H1 (cell line): ENCODE data around the gene TIAM2. TPM values are rescaled to one million over a fixed set of nuclear protein-coding genes. Genes with fewer than 3 reads are reported as not detected.

Experiments
- CTCF ChIA-PET: fragments of 300-600 bp; sonication (Branson Sonifier 250); formaldehyde crosslinking; loops from one replicate; lab custom pipeline; 2021; ENCODE audit not compliant: partially characterized antibody; lab: Charles Lee
- POLR2A ChIA-PET: fragments of 300-600 bp; sonication (Branson Sonifier 250); formaldehyde crosslinking; loops from one replicate; lab custom pipeline; 2021; ENCODE audit warnings: inconsistent platforms; ENCODE audit not compliant: partially characterized antibody; lab: Charles Lee
- DNase-seq, 2 experiments: peaks; one replicate each; pipeline versions ENCODE4 v3.0.0 to v3.0.0-alpha.2; 2010 to 2022; ENCODE audit warnings: low spot score in 2 of 2, low read depth in 1 of 2, mixed read lengths in 1 of 2
- FAIRE-seq: peaks from 2 replicates; lab custom pipeline; 2011; peaks lifted over from hg19 to GRCh38; lab: Jason Lieb, UNC
- H2AFZ ChIP-seq: 2 replicates; pipeline ENCODE4 v1.8.1; 2012; ENCODE audit warnings: low read length, inconsistent platforms
- H2AK5ac ChIP-seq: 2 replicates; pipeline ENCODE4 v1.6.1; 2013; ENCODE audit warnings: low read depth, low read length
- H2BK120ac ChIP-seq: replicated peaks from 2 replicates; pipeline ENCODE3; 2013; ENCODE audit warnings: low read depth, low read length, inconsistent platforms
- H2BK12ac ChIP-seq: 2 replicates; pipeline ENCODE4 v1.6.1; 2013; ENCODE audit warnings: low read depth, low read length
- H2BK15ac ChIP-seq: 2 replicates; pipeline ENCODE4 v1.6.1; 2013; ENCODE audit warnings: low read length
- H2BK20ac ChIP-seq: 2 replicates; pipeline ENCODE4 v1.6.1; 2013; ENCODE audit warnings: low read length
- H2BK5ac ChIP-seq: 2 replicates; pipeline ENCODE4 v1.6.1; 2013; ENCODE audit warnings: low read depth, low read length
- H3K14ac ChIP-seq: 2 replicates; pipeline ENCODE4 v1.6.1; 2013; ENCODE audit warnings: inconsistent platforms; ENCODE audit not compliant: insufficient read length
- H3K18ac ChIP-seq: 2 replicates; pipeline ENCODE4 v1.6.1; 2013; ENCODE audit warnings: low read length; ENCODE audit errors: extremely low read depth
- H3K23ac ChIP-seq: 2 replicates; pipeline ENCODE4 v1.6.1; 2013; ENCODE audit warnings: inconsistent platforms; ENCODE audit not compliant: insufficient read length
- H3K23me2 ChIP-seq: 2 replicates; pipeline ENCODE4 v1.6.1; 2013; ENCODE audit warnings: low read depth, low read length
- H3K27ac ChIP-seq: 2 replicates; pipeline ENCODE4 v1.6.1; 2011; ENCODE audit warnings: low read depth, low read length, inconsistent platforms
- H3K27me3 ChIP-seq, 4 experiments: replicated peaks in 1 of 4; 1 replicate in 1 of 4; 2 replicates in 3 of 4; pipeline versions ENCODE4 v1.6.1 to v1.8.1; 2011 to 2013; ENCODE audit warnings: low read length in 3 of 4, mild to moderate bottlenecking in 3 of 4, inconsistent platforms in 2 of 4, mixed read lengths in 2 of 4, moderate library complexity in 1 of 4; ENCODE audit not compliant: control insufficient read depth in 3 of 4, insufficient read depth in 3 of 4; ENCODE audit errors: extremely low read depth in 1 of 4
- H3K36me3 ChIP-seq, 4 experiments: 2 replicates each; pipeline versions ENCODE4 v1.6.1 to v1.8.1; 2011 to 2013; ENCODE audit warnings: mild to moderate bottlenecking in 4 of 4, low read length in 3 of 4, moderate library complexity in 2 of 4, control low read depth in 1 of 4, inconsistent platforms in 1 of 4; ENCODE audit not compliant: insufficient read depth in 4 of 4, control insufficient read depth in 2 of 4
- H3K4ac ChIP-seq: replicated peaks from 2 replicates; pipeline ENCODE3; 2013; ENCODE audit warnings: low read length, low read depth, mixed read lengths, inconsistent platforms; ENCODE audit not compliant: insufficient read length
- H3K4me1 ChIP-seq, 4 experiments: replicated peaks in 1 of 4; 1 replicate in 1 of 4; 2 replicates in 3 of 4; pipeline versions ENCODE4 v1.6.1 to v1.8.1; 2011 to 2013; ENCODE audit warnings: low read length in 3 of 4, inconsistent platforms in 2 of 4, mixed read lengths in 1 of 4; ENCODE audit not compliant: insufficient read depth in 4 of 4, control insufficient read depth in 3 of 4
- H3K4me2 ChIP-seq, 2 experiments: 2 replicates each; pipeline versions ENCODE4 v1.6.1 to v1.8.1; 2011 to 2013; ENCODE audit warnings: low read depth in 2 of 2, low read length in 2 of 2, control low read depth in 1 of 2, inconsistent platforms in 1 of 2, mild to moderate bottlenecking in 1 of 2; ENCODE audit not compliant: insufficient read depth in 1 of 2
- H3K4me3 ChIP-seq, 4 experiments: fragments of 200-600, 300-600 bp in 1 of 4; sonication (generic), shearing (Covaris generic), sonication (Bioruptor Twin) in 1 of 4; 2 replicates each; pipeline versions ENCODE4 v1.5.1 to v1.8.1; 2011 to 2016; ENCODE audit warnings: low read length in 4 of 4, low read depth in 3 of 4, control low read depth in 2 of 4, inconsistent platforms in 2 of 4, mild to moderate bottlenecking in 2 of 4, mixed read lengths in 1 of 4, moderate library complexity in 1 of 4; ENCODE audit not compliant: insufficient read depth in 2 of 4; ENCODE audit errors: extremely low read depth in 1 of 4
- H3K56ac ChIP-seq: replicated peaks from 2 replicates; pipeline ENCODE3; 2013; ENCODE audit warnings: low read depth, mild to moderate bottlenecking, mixed read lengths, low read length, inconsistent platforms; ENCODE audit not compliant: insufficient read length
- H3K79me1 ChIP-seq: 2 replicates; pipeline ENCODE4 v1.6.1; 2013; ENCODE audit warnings: low read depth, low read length, control low read depth
- H3K79me2 ChIP-seq, 2 experiments: 2 replicates each; pipeline versions ENCODE4 v1.6.1 to v1.8.1; 2012 to 2013; ENCODE audit warnings: low read length in 2 of 2, mild to moderate bottlenecking in 2 of 2, inconsistent platforms in 1 of 2; ENCODE audit not compliant: insufficient read depth in 2 of 2, control insufficient read depth in 1 of 2
- H3K9ac ChIP-seq, 4 experiments: replicated peaks in 1 of 4; 1 replicate in 1 of 4; 2 replicates in 3 of 4; pipeline versions ENCODE4 v1.6.1 to v1.8.1; 2011 to 2013; ENCODE audit warnings: low read depth in 3 of 4, low read length in 3 of 4, control low read depth in 2 of 4, mild to moderate bottlenecking in 2 of 4, moderate library complexity in 2 of 4, inconsistent platforms in 1 of 4; ENCODE audit errors: extremely low read depth in 1 of 4
- H3K9me3 ChIP-seq, 2 experiments: 2 replicates each; pipeline versions ENCODE4 v1.6.1 to v1.8.1; 2012 to 2013; ENCODE audit warnings: mild to moderate bottlenecking in 2 of 2, moderate library complexity in 2 of 2, control low read depth in 1 of 2, inconsistent platforms in 1 of 2, low read depth in 1 of 2, low read length in 1 of 2, mixed read lengths in 1 of 2; ENCODE audit not compliant: insufficient read depth in 2 of 2
- H4K20me1 ChIP-seq, 2 experiments: replicated peaks in 1 of 2; 2 replicates each; pipeline versions ENCODE3 to v1.8.1; 2011 to 2013; ENCODE audit warnings: inconsistent platforms in 2 of 2, low read length in 2 of 2, mild to moderate bottlenecking in 1 of 2; ENCODE audit not compliant: insufficient read depth in 2 of 2, control insufficient read depth in 1 of 2
- H4K5ac ChIP-seq: 2 replicates; pipeline ENCODE4 v1.6.1; 2013; ENCODE audit warnings: low read length, low read depth, mixed read lengths, inconsistent platforms; ENCODE audit not compliant: insufficient read length
- H4K8ac ChIP-seq: 2 replicates; pipeline ENCODE4 v1.8.0; 2013; ENCODE audit warnings: mild to moderate bottlenecking, moderate library complexity, low read length, inconsistent platforms; ENCODE audit not compliant: insufficient read depth; ENCODE audit errors: extremely low read depth
- H4K91ac ChIP-seq: replicated peaks from 2 replicates; pipeline ENCODE3; 2013; ENCODE audit warnings: low read length, mixed read lengths, inconsistent platforms; ENCODE audit not compliant: insufficient read length
- CHD2 ChIP-seq: IDR thresholded peaks from 2 replicates; pipeline ENCODE4 v1.6.1; 2012; ENCODE audit warnings: low read length, improper control_type of control experiment
- RFX5 ChIP-seq: IDR thresholded peaks from 2 replicates; pipeline ENCODE4 v1.6.1; 2011; ENCODE audit warnings: low read depth, low read length, improper control_type of control experiment, borderline replicate concordance
- SAP30 ChIP-seq: fragments of 300-600 bp; sonication (generic); IDR thresholded peaks from 2 replicates; pipeline ENCODE4 v1.7.1; 2012; ENCODE audit warnings: low read length, moderate library complexity, mild to moderate bottlenecking, inconsistent platforms; ENCODE audit not compliant: insufficient read depth, insufficient replicate concordance
- SIN3A ChIP-seq, 2 experiments: IDR thresholded peaks in 1 of 2; conservative IDR thresholded peaks in 1 of 2; 2 replicates each; pipeline ENCODE4 v1.6.1; 2011 to 2012; ENCODE audit warnings: low read length in 2 of 2, improper control_type of control experiment in 1 of 2, low read depth in 1 of 2, mild to moderate bottlenecking in 1 of 2
- polyA plus RNA-seq, 7 experiments: library from polyadenylated mRNA; depleted of rRNA in 3 of 7; stranded (reverse) in 5 of 7; unstranded in 2 of 7; fragments of >200 nt in 5 of 7; fragments of 200-250 nt in 2 of 7; gene quantifications; 1 replicate in 5 of 7; 2 replicates in 1 of 7; 4 replicates in 1 of 7; pipeline versions ENCODE4 v1.2.1 to v1.2.3, GENCODE V29; 2011 to 2013; ENCODE audit warnings: missing spikeins in 2 of 7, mixed read lengths in 2 of 7
- total RNA-seq: library from RNA; stranded (reverse); fragmentation: NEBNext Ultra II Directional; extraction: Animal tissue kit (Norgen Biotek cat#: 25700); gene quantifications from 2 replicates; pipeline ENCODE4 v1.2.1, GENCODE V29; 2021

The TIAM2 gene
- total and polyA plus RNA-seq, 2 of the 8 experiments (the other 6 are each of a cell fraction or from before 2014, with no cell fraction given), result 7.4 to 23.9 TPM

- no peak overlapping the region for H4K91ac ChIP-seq
- no peak for TF ChIP-seq SIN3A (conservative IDR thresholded peaks at IDR 0.05 in 1 of 2, IDR thresholded peaks at IDR 0.05 in 1 of 2; ENCODE audit: low read depth in 1 of 2, low read length in 2 of 2)
- TF ChIP-seq RFX5, result no peak
- TF ChIP-seq SAP30, result no peak
- no peak for TF ChIP-seq CHD2
- TF ChIP-seq, all 59 proteins: peak for 0
- no peak overlapping the region for H3K4ac ChIP-seq
- H2BK120ac ChIP-seq, result no peak overlapping the region
- peaks cover 2 to 6% (median 3%) of the 10 kb centered on the region in 4 experiments; a peak in 4 of 7 replicates for H3K4me1 ChIP-seq
- no peak overlapping the region for H3K18ac ChIP-seq
- H3K27me3 ChIP-seq, result no peaks in the 10 kb centered on the region
- H3K23me2 ChIP-seq, result no peaks in the 10 kb centered on the region
- H3K4me3 ChIP-seq, result no peak overlapping the region
- no peak overlapping the region for H2BK15ac ChIP-seq
- no peak overlapping the region for H4K8ac ChIP-seq
- no peak overlapping the region for H2BK20ac ChIP-seq
- H3K27ac ChIP-seq, result no peak overlapping the region
- no peak overlapping the region for H3K56ac ChIP-seq
- H3K79me2 ChIP-seq, result no peaks in the 10 kb centered on the region; a peak in 1 of 4 replicates
- no peak for DNase-seq
- no peak overlapping the region for H2AK5ac ChIP-seq
- peaks cover 3% of the 10 kb centered on the region; the same call in 1 of the 2 replicates for H3K79me1 ChIP-seq
- no peak for FAIRE-seq
- H3K9ac ChIP-seq, result no peak overlapping the region
- H3K9me3 ChIP-seq, result peaks cover 0 to 4% of the 10 kb centered on the region in 2 experiments; a peak in 2 of 4 replicates
- H3K23ac ChIP-seq, result no peak overlapping the region
- no peak overlapping the region for H2AFZ ChIP-seq
- no peak overlapping the region for H3K4me2 ChIP-seq
- H4K5ac ChIP-seq, result no peak overlapping the region
- no peak overlapping the region for H2BK5ac ChIP-seq
- no peaks in the 10 kb centered on the region for H4K20me1 ChIP-seq
- H2BK12ac ChIP-seq, result no peak overlapping the region
- ChIA-PET POLR2A (no interaction called here), CTCF (interaction anchor here (1.6 to 1.7 kb wide), 3 partner anchors 9 to 403 kb away, joined by 4 to 8 read pairs (median 4); no protein-coding TSS in a partner anchor)
- H3K14ac ChIP-seq, result no peak overlapping the region
- H3K36me3 ChIP-seq, result peaks cover 0 to 29% (median 6%) of the 10 kb centered on the region in 4 experiments; a peak in 5 of 8 replicates
These were observed 276.0 kb downstream of the TIAM2 start for GRCh38 chr6:155271145-155271544.
